Anterior cingulate cortex (tissue), 58 donors: Measurements from ENCODE around the gene CFD.
"Not testable (repeated sequence)": the region's sequence is repeated elsewhere in the genome, so short reads cannot be mapped to it uniquely, and the experiment has no call there.

ENCODE experiments used
- DNase-seq, 58 donors: peaks; one replicate each; lab custom pipeline; 2025; lab: John Stamatoyannopoulos, UW

CFD gene

DNA sequence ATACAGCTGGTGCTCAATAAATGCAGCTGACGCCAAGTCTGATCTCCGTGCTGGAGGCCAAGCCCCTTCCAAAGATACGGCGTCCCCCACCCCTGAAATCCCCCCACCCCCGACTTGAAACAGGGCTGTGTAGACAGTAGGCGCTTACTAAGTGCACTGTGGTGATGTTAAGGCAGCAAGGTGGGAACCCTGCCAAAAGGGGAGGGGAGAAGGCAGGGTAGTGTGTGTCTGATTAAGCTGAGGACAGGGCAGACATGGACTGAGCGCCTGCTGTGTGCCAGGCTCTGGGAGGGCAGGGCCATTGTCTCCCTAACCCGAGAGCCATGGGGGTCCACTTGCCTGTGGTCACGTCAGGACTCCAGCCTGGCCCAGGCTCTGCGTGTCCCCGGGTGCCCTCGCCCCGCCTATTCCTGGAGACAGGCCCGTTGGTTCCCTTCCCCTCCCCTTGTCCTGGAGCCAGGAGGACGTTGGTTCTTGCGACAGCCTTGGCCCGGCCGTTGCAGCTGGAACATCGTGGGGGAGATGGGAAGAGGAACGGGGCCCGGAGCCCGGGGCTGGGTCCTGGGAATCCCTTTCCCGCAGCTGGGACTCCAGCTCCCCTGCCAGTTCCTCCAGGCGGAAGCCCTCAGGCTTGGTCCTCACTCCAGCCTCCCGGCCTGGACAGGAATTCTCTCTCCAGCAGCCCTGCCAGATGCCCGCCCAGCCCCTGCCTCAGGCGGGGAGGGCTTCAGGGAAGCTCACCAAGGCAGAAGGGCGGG lies 9.1 kb upstream of the CFD start:
- DNase-seq, result peak in 25 of 58 donors; percentile 8 to 78 (median 25)

DNA sequence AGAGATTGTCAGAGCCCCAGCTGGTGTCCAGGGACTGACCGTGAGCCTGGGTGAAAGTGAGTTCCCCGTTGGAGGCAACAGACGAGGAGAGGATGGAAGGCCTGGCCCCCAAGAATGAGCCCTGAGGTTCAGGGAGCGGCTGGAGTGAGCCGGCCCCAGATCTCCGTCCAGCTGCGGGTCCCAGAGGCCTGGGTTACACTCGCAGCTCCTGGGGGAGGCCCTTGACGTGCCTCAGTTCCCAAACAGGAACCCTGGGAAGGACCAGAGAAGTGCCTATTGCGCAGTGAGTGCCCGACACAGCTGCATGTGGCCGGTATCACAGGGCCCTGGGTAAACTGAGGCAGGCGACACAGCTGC lies 8.5 kb upstream of the CFD start:
- DNase-seq, result no peak

DNA sequence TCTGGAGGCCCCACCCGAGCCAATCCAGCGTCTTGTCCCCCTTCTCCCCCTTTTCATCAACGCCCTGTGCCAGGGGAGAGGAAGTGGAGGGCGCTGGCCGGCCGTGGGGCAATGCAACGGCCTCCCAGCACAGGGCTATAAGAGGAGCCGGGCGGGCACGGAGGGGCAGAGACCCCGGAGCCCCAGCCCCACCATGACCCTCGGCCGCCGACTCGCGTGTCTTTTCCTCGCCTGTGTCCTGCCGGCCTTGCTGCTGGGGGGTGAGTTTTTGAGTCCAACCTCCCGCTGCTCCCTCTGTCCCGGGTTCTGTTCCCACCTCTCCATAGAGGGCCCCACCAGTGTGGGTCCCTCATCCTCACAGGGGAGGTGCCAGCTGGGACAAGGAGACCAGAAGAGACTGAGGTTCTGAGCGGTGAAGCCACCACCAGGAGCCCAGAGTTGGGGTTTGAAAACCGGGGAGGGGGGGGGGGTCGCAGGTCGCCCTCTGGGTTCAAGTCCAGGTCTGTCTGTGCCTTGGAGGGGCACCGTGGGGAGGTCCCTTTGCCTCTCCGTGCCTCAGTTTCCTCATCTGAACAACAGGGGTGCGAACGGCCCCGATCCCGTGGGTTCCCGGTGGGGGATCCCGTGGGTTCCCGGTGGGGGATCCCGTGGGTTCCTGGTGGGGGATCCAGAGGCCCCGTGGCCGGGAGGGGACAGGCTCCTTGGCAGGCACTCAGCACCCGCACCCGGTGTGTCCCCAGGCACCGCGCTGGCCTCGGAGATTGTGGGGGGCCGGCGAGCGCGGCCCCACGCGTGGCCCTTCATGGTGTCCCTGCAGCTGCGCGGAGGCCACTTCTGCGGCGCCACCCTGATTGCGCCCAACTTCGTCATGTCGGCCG lies 7.1 kb upstream of the CFD start, which contains the start of gene ELANE:
ELANE (plus strand) TSS at position 168 of the 878 bp plus-strand sequence; CDS start at position 194, 26 bp downstream.
- DNase-seq, result no peak

DNA sequence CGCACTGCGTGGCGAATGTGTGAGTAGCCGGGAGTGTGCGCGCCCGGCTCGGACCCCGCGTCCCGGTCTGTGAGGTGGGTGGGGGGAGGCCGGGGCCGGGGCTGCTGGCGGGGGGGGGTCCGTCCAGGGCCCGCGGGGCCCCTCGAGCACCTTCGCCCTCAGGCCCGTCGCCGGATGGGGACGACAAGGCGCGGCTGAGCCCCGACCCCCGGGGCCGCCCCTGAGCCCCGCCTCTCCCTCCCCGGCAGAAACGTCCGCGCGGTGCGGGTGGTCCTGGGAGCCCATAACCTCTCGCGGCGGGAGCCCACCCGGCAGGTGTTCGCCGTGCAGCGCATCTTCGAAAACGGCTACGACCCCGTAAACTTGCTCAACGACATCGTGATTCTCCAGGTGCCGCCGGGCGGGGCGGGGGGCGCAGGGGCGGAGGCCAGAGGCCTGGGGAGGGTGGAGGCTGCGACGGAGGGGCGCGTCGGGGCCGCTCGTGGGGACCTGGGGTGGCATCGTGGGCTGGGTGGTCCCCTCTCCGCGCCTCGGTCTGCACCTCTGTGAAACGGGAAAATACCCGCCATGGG lies 6.4 kb upstream of the CFD start:
- no peak for DNase-seq

DNA sequence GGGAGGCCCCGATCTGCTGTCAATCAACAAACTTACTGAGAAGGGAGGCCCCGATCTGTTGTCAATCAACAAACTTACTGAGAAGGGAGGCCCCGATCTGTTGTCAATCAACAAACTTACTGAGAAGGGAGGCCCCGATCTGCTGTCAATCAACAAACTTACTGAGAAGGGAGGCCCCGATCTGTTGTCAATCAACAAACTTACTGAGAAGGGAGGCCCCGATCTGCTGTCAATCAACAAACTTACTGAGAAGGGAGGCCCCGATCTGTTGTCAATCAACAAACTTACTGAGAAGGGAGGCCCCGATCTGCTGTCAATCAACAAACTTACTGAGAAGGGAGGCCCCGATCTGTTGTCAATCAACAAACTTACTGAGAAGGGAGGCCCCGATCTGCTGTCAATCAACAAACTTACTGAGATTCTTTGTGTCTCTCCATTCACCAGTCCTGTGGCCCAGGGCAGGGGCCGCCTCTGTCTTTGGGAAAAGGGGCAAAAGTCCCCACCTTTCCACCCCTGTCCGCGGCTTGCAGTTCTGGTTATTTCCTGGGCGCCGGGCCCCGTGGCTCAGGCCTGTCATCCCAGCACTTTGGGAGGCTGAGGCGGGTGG lies 5.7 kb upstream of the CFD start:
- DNase-seq, result not testable (repeated sequence)

DNA sequence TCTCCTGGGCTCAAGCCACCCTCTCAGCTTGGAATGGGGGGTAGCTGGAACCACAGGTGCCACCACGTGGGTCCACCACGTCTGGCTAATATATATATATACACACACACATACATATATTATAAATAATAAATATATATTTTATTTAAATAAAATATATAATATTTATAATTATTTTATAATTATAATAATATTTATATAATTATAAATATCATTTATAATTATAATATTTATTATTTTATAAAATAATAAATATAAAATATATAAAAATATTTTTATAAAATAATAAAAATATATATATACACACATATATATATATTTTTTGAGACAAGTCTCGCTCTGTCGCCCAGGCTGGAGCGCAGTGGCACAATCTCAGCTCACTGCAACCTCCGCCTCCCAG lies 4.9 kb upstream of the CFD start:
- DNase-seq, result no peak

DNA sequence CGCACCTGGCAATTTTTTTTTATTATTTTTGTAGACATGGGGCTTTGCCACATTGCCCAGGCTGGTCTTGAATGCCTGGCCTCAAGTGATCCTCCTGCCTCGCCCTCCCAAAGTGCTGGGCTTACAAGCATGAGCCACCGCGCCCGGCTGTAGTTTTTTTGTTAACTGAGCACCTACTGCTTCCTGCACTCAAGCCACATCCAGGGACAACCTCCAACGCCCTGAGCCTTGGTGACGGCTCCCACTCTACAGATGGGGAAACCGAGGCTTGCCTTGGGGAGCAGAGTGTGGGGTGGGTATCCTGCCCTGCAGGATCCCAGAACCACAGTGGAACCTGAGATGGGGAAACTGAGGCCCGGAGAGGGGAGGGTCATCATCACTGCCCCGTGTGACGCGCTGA lies 4.3 kb upstream of the CFD start:
- DNase-seq, result no peak

DNA sequence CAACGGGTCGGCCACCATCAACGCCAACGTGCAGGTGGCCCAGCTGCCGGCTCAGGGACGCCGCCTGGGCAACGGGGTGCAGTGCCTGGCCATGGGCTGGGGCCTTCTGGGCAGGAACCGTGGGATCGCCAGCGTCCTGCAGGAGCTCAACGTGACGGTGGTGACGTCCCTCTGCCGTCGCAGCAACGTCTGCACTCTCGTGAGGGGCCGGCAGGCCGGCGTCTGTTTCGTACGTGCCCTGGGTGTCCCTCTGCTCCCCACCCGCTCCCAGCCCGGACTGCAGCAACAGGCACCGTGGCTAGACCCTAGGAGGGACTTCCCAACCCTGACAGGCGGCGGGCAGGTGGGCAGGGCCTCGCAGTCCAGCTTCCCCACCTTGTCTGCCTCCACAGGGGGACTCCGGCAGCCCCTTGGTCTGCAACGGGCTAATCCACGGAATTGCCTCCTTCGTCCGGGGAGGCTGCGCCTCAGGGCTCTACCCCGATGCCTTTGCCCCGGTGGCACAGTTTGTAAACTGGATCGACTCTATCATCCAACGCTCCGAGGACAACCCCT lies 3.8 kb upstream of the CFD start:
- no peak for DNase-seq

DNA sequence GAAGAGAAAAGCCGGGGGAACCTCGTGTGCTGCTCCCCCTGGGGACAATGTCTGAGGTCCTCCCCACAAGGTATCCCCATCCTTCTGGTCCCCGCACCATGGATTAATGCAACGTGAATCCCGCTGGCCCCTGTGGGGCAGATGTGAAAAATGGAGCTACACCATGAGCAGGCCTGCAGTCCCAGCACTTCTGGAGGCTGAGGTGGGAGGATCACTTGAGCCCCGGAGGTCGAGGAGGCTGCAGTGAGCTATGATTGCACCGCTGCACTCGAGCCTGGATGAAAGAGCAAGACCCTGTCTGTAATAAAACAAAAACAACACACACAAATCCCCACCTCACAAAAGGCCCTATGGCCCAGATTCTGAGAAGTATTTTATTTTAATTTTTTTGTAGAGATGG lies 1.2 kb upstream of the CFD start:
- no peak for DNase-seq

DNA sequence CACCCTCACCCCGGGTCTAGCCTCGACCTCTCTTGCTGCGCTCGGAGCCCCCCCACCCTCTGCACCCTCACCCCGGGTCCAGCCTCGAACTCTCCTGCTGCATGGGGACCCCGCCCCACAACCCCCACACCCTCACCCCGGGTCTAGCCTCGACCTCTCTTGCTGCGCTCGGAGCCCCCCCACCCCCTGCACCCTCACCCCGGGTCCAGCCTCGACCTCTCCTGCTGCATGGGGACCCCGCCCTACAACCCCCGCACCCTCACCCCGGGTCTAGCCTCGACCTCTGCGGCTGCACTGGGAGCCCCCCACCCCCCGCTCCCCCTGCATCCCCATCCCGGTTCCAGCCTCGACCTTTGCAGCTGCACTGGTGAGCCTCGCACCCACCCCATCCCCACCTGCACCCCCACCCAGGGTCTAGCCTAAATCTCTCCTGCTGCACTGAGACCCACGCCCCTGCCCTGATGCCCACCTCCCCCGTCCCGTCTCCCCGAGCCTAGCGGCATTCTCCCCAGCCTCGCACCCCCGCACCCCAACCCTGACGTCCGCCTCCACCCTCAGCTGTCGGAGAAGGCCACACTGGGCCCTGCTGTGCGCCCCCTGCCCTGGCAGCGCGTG lies 1.8 kb downstream of the CFD start:
- no peak for DNase-seq

DNA sequence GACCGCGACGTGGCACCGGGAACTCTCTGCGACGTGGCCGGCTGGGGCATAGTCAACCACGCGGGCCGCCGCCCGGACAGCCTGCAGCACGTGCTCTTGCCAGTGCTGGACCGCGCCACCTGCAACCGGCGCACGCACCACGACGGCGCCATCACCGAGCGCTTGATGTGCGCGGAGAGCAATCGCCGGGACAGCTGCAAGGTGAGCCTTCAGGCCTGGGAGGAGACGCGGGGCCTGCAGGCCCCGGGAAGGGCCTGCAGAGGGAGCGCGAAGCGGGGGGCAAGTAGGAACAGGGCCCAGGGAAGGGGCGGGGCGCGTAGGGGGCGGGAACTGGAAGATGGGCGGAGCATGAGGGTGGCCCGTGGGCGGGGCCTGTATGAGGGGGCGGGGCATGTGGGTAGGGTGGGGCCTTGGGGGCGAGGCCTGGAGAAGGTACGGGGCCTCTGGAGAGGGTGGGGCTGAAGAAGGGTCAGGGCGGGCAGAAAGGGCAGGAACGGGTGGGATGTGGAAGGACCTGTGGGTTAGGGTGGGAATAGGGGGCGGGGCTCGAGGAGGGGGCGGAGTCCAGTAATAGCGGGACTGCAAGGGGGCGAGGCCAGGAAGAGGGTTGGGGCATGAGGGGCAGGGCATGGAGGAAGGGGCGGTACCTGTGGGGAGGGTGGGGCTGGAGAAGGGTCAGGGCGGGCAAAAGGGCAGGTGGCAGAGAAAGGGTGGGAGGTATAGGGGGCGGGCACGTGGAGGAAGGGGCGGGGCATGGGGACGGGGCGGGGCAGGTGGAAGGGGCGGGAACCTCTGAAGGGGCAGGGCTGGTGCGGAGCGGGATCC lies 2.5 kb downstream of the CFD start:
- DNase-seq, result peak in 1 of 58 donors; percentile 47

DNA sequence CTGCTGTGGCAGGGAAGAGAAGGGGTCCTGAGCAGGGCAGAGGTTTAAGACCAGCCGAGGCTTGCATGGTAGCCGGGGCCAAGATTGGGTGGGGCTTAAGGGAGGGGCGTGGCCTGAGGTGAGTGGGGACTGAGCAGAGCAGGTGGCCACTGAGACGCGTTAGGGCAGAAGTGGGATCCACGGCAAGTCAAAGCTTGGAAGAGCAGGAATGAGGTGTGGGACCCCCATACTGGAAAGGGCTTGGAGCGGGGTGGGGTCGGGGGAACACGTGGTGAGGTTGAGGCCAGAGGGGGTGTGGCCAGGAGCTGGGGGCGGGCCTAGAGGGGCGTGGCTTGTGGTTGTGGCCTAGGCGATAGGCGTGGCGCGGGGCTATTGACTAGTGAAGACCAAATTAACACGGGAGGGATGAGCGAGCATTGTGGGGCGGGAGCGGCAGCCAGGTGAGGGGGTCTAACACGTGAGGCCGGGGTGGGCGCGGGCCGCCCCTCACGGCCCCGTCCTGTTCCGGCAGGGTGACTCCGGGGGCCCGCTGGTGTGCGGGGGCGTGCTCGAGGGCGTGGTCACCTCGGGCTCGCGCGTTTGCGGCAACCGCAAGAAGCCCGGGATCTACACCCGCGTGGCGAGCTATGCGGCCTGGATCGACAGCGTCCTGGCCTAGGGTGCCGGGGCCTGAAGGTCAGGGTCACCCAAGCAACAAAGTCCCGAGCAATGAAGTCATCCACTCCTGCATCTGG lies 3.3 kb downstream of the CFD start:
- peak in 3 of 58 donors; percentile 9 to 24 (median 23) for DNase-seq

DNA sequence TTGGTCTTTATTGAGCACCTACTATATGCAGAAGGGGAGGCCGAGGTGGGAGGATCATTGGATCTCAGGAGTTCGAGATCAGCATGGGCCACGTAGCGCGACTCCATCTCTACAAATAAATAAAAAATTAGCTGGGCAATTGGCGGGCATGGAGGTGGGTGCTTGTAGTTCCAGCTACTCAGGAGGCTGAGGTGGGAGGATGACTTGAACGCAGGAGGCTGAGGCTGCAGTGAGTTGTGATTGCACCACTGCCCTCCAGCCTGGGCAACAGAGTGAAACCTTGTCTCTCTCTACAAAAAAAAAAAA lies 3.8 kb downstream of the CFD start:
- DNase-seq, result no peak

DNA sequence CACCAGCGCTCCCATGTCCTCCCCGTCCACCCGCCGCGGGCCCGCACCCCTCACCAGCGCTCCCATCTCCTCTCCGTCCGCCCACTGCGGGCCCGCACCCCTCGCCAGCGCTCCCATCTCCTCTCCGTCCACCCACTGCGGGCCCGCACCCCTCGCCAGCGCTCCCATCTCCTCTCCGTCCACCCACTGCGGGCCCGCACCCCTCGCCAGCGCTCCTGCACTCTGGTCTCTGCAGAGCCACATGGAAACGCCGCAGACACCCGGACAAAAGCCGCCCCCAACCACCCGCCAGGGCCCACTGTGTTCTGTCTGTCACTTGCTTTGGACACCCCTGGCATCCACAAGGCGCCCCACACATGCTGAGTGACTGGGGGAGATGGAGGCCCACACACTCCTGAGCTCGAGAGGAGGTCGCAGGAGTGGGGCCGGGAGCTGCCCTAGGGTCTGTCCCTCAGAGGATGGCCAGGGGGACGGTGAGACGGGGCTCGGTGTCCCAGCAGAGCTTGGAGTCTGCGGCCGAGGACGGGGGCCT lies 7.4 kb downstream of the CFD start:
- no peak for DNase-seq

DNA sequence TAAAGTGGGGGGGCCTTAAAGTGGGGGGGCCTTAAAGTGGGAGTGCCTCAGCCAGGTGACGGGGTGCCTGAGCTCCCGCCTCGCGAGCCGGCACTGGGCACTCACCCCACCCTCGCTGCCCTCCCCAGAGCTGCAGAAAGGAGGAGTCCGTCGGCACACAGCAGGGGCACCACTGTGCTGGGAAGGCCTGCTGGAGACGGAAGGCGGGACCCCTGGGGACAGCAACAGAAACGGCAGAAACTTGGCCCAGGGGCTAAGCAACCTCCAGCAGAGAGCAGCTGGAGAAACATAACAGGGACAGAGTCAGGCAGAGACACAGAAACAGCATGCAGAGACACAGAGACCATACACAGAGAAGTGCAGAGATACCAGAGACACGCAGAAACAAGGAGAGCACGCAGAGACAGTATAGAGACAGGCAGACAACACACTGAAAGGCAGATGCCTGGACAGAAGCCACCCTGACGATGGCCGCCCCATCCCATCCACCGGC lies 7.9 kb downstream of the CFD start:
- no peak for DNase-seq

DNA sequence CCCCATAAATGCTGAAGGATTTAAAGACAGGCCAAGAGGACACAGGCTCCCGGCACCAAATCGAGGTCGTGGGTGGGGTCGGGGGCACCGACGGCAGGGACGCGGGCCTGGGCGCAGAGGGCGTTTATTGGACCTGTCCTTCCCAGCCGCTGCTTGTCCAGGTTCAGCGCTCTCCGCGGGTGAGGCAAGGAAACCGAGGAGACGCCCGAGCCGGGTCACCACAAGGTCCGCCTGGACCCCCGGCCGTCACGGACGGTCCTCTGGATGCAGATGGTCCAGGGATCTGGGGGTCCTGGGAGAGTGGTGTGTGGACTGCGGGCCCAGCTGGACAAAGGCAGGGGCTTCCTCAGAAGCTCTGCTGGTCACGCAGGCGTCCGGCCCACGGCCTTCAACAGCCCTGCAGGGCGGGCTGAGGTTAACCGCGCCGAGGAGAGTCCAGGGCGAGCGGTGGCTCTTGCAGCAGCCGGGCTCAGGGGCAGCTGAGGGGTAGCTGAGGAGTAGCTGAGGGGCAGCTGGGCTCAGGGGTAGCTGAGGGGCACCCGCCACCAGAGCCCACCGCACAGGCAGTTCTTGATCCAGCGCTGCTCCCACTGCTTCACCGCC lies 8.5 kb downstream of the CFD start:
- DNase-seq, result no peak

DNA sequence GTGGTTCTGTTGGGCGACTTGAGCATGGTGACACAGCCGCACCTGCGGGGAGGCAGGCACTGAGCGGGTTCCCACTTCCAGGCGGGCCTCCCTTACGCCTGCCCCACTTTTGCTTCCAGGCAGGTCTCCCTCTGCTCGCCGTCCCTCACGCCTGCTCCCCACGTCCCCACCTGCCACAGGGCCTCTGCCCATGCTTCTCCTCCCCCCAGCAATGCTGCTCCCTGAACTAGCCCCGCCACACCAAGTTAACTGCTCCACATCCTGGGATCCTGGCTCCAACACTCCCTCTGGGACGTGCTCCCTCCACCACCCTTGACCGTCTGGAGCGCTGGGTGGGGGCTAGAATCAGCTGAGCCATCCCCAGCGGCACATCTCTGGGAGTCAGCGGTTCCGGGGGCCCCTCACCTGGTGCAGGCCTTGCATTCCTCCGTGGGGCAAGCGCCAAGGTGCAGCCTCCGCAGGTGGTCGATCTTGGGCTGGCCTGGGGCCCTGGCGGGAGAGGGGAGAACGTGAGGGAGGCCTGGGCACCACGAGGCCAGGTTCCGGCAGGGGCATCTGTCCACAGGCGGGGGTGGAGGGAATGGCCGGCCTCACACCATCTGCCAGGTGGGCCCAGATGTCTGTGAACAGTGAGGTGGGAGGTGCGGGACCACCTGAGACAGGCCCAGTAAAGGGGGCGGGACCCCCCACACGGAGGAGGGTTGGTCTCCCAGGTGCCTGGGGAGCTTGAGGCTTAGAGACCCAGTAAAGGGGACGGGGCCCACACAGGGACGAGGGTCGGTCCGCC lies 9.2 kb downstream of the CFD start:
- no peak for DNase-seq
